ENCODE data around the gene CHCHD5. TPM values are rescaled to one million over a fixed set of nuclear protein-coding genes. Genes with fewer than 3 reads are reported as not detected.
"Not testable (repeated sequence)": the region's sequence is repeated elsewhere in the genome, so short reads cannot be mapped to it uniquely, and the experiment has no call there.

CHCHD5 gene
- total and polyA plus RNA-seq, 2 of the 8 experiments (the other 6 are each of a cell fraction or from before 2014, with no cell fraction given) = 27.2 to 71.5 TPM

DNA sequence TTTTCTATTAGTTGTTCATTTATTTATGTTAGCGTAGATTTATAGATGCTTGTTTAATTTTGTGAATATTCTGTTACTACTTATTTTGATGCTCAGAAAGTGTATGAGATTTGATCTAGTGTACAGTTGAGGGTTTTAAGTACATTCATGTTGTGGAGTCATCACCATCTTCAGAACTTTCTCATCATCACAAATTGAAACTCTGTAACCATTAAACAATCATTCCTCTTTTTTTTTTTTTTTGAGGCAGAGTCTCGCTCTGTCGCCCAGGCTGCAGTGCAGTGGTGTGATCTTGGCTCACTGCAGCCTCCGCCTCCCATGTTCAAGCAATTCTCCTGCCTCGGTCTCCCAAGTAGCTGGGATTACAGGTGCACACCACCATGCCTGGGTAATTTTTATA, 17.9 kb upstream of the CHCHD5 start:
- H3K79me1 ChIP-seq (ENCODE audit: low read depth, low read length); H3K23me2 ChIP-seq (ENCODE audit: low read depth, low read length); H2BK5ac ChIP-seq (ENCODE audit: low read depth, low read length); H3K4ac ChIP-seq (replicated peaks; ENCODE audit: insufficient read length, low read depth, low read length); POLR2A ChIA-PET (ENCODE audit: partially characterized antibody); H3K23ac ChIP-seq (ENCODE audit: insufficient read length); H3K4me2 ChIP-seq (ENCODE audit: insufficient read depth in 1 of 2, low read depth in 2 of 2, low read length in 2 of 2); H4K8ac ChIP-seq (ENCODE audit: extremely low read depth, insufficient read depth, low read length); H4K5ac ChIP-seq (ENCODE audit: insufficient read length, low read depth, low read length); H3K14ac ChIP-seq (ENCODE audit: insufficient read length); H3K27me3 ChIP-seq (replicated peaks in 1 of 4; ENCODE audit: control insufficient read depth in 3 of 4, extremely low read depth in 1 of 4, insufficient read depth in 3 of 4, low read length in 3 of 4); H2BK120ac ChIP-seq (replicated peaks; ENCODE audit: low read depth, low read length); H4K91ac ChIP-seq (replicated peaks; ENCODE audit: insufficient read length, low read length); H2AFZ ChIP-seq (ENCODE audit: low read length); H2AK5ac ChIP-seq (ENCODE audit: low read depth, low read length); H2BK15ac ChIP-seq (ENCODE audit: low read length); DNase-seq (ENCODE audit: low read depth in 1 of 2, low spot score in 2 of 2); H3K4me3 ChIP-seq (ENCODE audit: extremely low read depth in 1 of 4, insufficient read depth in 2 of 4, low read depth in 3 of 4, low read length in 4 of 4); H3K18ac ChIP-seq (ENCODE audit: extremely low read depth, low read length); H3K9ac ChIP-seq (replicated peaks in 1 of 4; ENCODE audit: extremely low read depth in 1 of 4, low read depth in 3 of 4, low read length in 3 of 4); H3K9me3 ChIP-seq (ENCODE audit: insufficient read depth in 2 of 2, low read depth in 1 of 2, low read length in 1 of 2); H3K4me1 ChIP-seq (replicated peaks in 1 of 4; ENCODE audit: control insufficient read depth in 3 of 4, insufficient read depth in 4 of 4, low read length in 3 of 4); H2BK12ac ChIP-seq (ENCODE audit: low read depth, low read length); H4K20me1 ChIP-seq (replicated peaks in 1 of 2; ENCODE audit: control insufficient read depth in 1 of 2, insufficient read depth in 2 of 2, low read length in 2 of 2); H3K56ac ChIP-seq (replicated peaks; ENCODE audit: insufficient read length, low read depth, low read length); H3K79me2 ChIP-seq (ENCODE audit: control insufficient read depth in 1 of 2, insufficient read depth in 2 of 2, low read length in 2 of 2); FAIRE-seq; H3K27ac ChIP-seq (ENCODE audit: low read depth, low read length); H2BK20ac ChIP-seq (ENCODE audit: low read length): not testable (repeated sequence)
- CTCF ChIA-PET (ENCODE audit: partially characterized antibody) = interaction anchor here (0.9 to 1.4 kb wide), 2 partner anchors 10 to 392 kb away, joined by 3 read pairs; no protein-coding TSS in a partner anchor
- H3K36me3 ChIP-seq (ENCODE audit: control insufficient read depth in 2 of 4, insufficient read depth in 4 of 4, low read length in 3 of 4) = peaks cover 11 to 76% (median 56%) of the 10 kb centered on the region in 4 experiments; a peak in 7 of 8 replicates
- 97% methylated on average over 4 of the region's 5 CpGs; no CpG with 5 or more reads in 1 of the 2 experiments for WGBS, 2 experiments (ENCODE audit: extremely low coverage in 1 of 2, insufficient coverage in 1 of 2, insufficient read length in 1 of 2, insufficient replicate concordance in 2 of 2, low coverage in 1 of 2, low lambda C conversion rate in 2 of 2, missing lambda C conversion rate in 1 of 2)

All from H1 (cell line).